ENCODE data around the gene TM4SF4.

DNA sequence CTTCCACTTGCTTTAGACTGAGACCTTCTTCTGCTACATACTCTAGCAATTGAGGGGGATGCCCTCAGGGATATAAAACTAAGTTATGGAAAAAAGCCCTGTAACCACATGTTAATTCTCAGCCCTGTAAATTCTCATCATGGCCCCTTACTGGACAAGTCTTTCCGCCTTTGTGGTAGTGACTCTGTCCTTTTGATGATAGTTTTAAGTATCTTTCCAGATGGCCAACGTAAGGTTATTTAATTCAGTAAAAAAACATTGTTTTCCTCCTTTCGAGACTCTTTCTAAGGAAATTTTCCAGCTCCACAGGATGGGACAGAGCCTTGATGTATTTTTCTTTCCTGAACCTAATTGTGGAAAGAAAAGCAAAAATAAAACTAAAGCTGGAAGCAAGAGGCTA lies 25.3 kb upstream of the TM4SF4 start:
- TF ChIP-seq, protein P1, sequence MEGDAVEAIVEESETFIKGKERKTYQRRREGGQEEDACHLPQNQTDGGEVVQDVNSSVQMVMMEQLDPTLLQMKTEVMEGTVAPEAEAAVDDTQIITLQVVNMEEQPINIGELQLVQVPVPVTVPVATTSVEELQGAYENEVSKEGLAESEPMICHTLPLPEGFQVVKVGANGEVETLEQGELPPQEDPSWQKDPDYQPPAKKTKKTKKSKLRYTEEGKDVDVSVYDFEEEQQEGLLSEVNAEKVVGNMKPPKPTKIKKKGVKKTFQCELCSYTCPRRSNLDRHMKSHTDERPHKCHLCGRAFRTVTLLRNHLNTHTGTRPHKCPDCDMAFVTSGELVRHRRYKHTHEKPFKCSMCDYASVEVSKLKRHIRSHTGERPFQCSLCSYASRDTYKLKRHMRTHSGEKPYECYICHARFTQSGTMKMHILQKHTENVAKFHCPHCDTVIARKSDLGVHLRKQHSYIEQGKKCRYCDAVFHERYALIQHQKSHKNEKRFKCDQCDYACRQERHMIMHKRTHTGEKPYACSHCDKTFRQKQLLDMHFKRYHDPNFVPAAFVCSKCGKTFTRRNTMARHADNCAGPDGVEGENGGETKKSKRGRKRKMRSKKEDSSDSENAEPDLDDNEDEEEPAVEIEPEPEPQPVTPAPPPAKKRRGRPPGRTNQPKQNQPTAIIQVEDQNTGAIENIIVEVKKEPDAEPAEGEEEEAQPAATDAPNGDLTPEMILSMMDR (IDR thresholded peaks at IDR 0.05; ENCODE audit: low read depth, low read length), result no peak
- TF ChIP-seq EZH2phosphoT487 (IDR thresholded peaks at IDR 0.05; ENCODE audit: low read depth), result no peak
